H9 (cell line): ENCODE measurements around the gene DMRTB1. TPM values are rescaled to one million over a fixed set of nuclear protein-coding genes. Genes with fewer than 3 reads are reported as not detected.

Experiments used
- DNase-seq: peaks from one replicate; pipeline ENCODE4 v3.0.0-alpha.2; 2017
- H2AFZ ChIP-seq: one replicate; pipeline ENCODE4 v1.6.1; 2013; ENCODE audit warnings: mild to moderate bottlenecking, low read length, control low read depth, moderate library complexity
- H2AK5ac ChIP-seq: 2 replicates; pipeline ENCODE4 v1.6.1; 2013; ENCODE audit warnings: low read length, control low read depth, mixed read lengths; ENCODE audit not compliant: insufficient read length
- H2BK120ac ChIP-seq: one replicate; pipeline ENCODE4 v1.6.1; 2013; ENCODE audit warnings: low read depth, mild to moderate bottlenecking, low read length, control low read depth, inconsistent platforms; ENCODE audit not compliant: poor library complexity, severe bottlenecking
- H2BK12ac ChIP-seq: 2 replicates; pipeline ENCODE4 v1.6.1; 2013; ENCODE audit warnings: low read length, control low read depth, mixed read lengths, low read depth; ENCODE audit not compliant: insufficient read length
- H2BK15ac ChIP-seq: 2 replicates; pipeline ENCODE4 v1.6.1; 2013; ENCODE audit warnings: low read depth, low read length, control low read depth
- H2BK20ac ChIP-seq: one replicate; pipeline ENCODE4 v1.6.1; 2013; ENCODE audit warnings: low read depth, mild to moderate bottlenecking, low read length, control low read depth, inconsistent platforms; ENCODE audit not compliant: poor library complexity, severe bottlenecking
- H2BK5ac ChIP-seq: 2 replicates; pipeline ENCODE4 v1.6.1; 2013; ENCODE audit warnings: low read length, control low read depth, mixed read lengths; ENCODE audit not compliant: insufficient read length
- H3K14ac ChIP-seq: 2 replicates; pipeline ENCODE4 v1.6.1; 2013; ENCODE audit warnings: low read length, control low read depth; ENCODE audit not compliant: insufficient read depth
- H3K18ac ChIP-seq: 2 replicates; pipeline ENCODE4 v1.6.1; 2013; ENCODE audit warnings: low read depth, mild to moderate bottlenecking, mixed read lengths, low read length, control low read depth; ENCODE audit not compliant: insufficient read length
- H3K23ac ChIP-seq: 2 replicates; pipeline ENCODE4 v1.6.1; 2013; ENCODE audit warnings: low read length, control low read depth, mixed read lengths, low read depth; ENCODE audit not compliant: insufficient read length
- H3K23me2 ChIP-seq: 2 replicates; pipeline ENCODE4 v1.6.1; 2013; ENCODE audit warnings: low read depth, mild to moderate bottlenecking, mixed read lengths, low read length, control low read depth; ENCODE audit not compliant: insufficient read length, poor library complexity, severe bottlenecking
- H3K27ac ChIP-seq: 2 replicates; pipeline ENCODE4 v1.5.1; 2013; ENCODE audit warnings: low read length, control low read depth, mixed read lengths, low read depth; ENCODE audit not compliant: insufficient read length
- H3K27me3 ChIP-seq: 2 replicates; pipeline ENCODE4 v1.6.1; 2013; ENCODE audit warnings: low read length, control low read depth, inconsistent platforms; ENCODE audit not compliant: insufficient read depth
- H3K4ac ChIP-seq: 2 replicates; pipeline ENCODE4 v1.6.1; 2013; ENCODE audit warnings: low read depth, mild to moderate bottlenecking, control low read depth, inconsistent platforms, low read length, moderate library complexity
- H3K4me1 ChIP-seq: 2 replicates; pipeline ENCODE4 v1.6.1; 2013; ENCODE audit warnings: low read length, control low read depth, inconsistent platforms; ENCODE audit not compliant: insufficient read depth
- H3K4me2 ChIP-seq: 2 replicates; pipeline ENCODE4 v1.6.1; 2013; ENCODE audit warnings: low read length, control low read depth, mixed read lengths; ENCODE audit not compliant: insufficient read length, insufficient read depth
- H3K56ac ChIP-seq: 2 replicates; pipeline ENCODE4 v1.6.1; 2013; ENCODE audit warnings: low read depth, mild to moderate bottlenecking, mixed read lengths, low read length, control low read depth; ENCODE audit not compliant: insufficient read length
- H3K79me1 ChIP-seq: 2 replicates; pipeline ENCODE4 v1.6.1; 2013; ENCODE audit warnings: low read depth, mild to moderate bottlenecking, moderate library complexity, low read length, control low read depth, inconsistent platforms; ENCODE audit not compliant: insufficient read depth, poor library complexity, severe bottlenecking
- H3K79me2 ChIP-seq: 2 replicates; pipeline ENCODE4 v1.6.1; 2013; ENCODE audit warnings: low read length, control low read depth, inconsistent platforms; ENCODE audit not compliant: insufficient read depth
- H3K9ac ChIP-seq: 2 replicates; pipeline ENCODE4 v1.6.1; 2013; ENCODE audit warnings: low read length, control low read depth, mixed read lengths; ENCODE audit not compliant: insufficient read length; ENCODE audit errors: extremely low read depth
- H3K9me3 ChIP-seq: one replicate; pipeline ENCODE4 v1.6.1; 2013; ENCODE audit warnings: low read depth, low read length, inconsistent platforms; ENCODE audit not compliant: control insufficient read depth
- H3T11ph ChIP-seq: one replicate; pipeline ENCODE4 v1.6.1; 2013; ENCODE audit warnings: mild to moderate bottlenecking, low read length, control low read depth, inconsistent platforms
- H4K20me1 ChIP-seq: one replicate; pipeline ENCODE4 v1.6.1; 2013; ENCODE audit not compliant: control insufficient read depth, insufficient read length, insufficient read depth
- H4K5ac ChIP-seq: 2 replicates; pipeline ENCODE4 v1.6.1; 2013; ENCODE audit warnings: low read depth, mild to moderate bottlenecking, mixed read lengths, low read length, control low read depth; ENCODE audit not compliant: insufficient read length
- H4K8ac ChIP-seq: replicated peaks from 2 replicates; pipeline ENCODE4 v1.6.1; 2013; ENCODE audit warnings: low read length, control low read depth, mixed read lengths, low read depth; ENCODE audit not compliant: insufficient read length
- H4K91ac ChIP-seq: 2 replicates; pipeline ENCODE4 v1.6.1; 2013; ENCODE audit warnings: low read depth, mild to moderate bottlenecking, moderate library complexity, mixed read lengths, low read length, control low read depth; ENCODE audit not compliant: insufficient read length
- H3K27ac Mint-ChIP-seq, 3 experiments: 2 replicates in 2 of 3; 3 replicates in 1 of 3; pipeline ENCODE4 v1.8.0; 2020 to 2021; ENCODE audit warnings: mixed read lengths in 3 of 3, mild to moderate bottlenecking in 1 of 3, moderate library complexity in 1 of 3
- H3K27me3 Mint-ChIP-seq: 2 replicates; pipeline ENCODE4 v1.8.0; 2021; ENCODE audit warnings: low read depth, mild to moderate bottlenecking, moderate library complexity, mixed read lengths
- H3K36me3 Mint-ChIP-seq, 3 experiments: 2 replicates in 2 of 3; 3 replicates in 1 of 3; pipeline ENCODE4 v1.8.0; 2020 to 2021; ENCODE audit warnings: low read depth in 3 of 3, mixed read lengths in 3 of 3; ENCODE audit not compliant: insufficient read depth in 1 of 3
- H3K4me1 Mint-ChIP-seq, 2 experiments: 2 replicates each; pipeline ENCODE4 v1.8.0; 2020; ENCODE audit warnings: mixed read lengths in 2 of 2
- H3K4me3 Mint-ChIP-seq, 2 experiments: 2 replicates in 1 of 2; 3 replicates in 1 of 2; pipeline ENCODE4 v1.8.0; 2020 to 2021; ENCODE audit warnings: mild to moderate bottlenecking in 2 of 2, mixed read lengths in 2 of 2, moderate library complexity in 1 of 2
- H3K9me3 Mint-ChIP-seq, 2 experiments: 2 replicates in 1 of 2; 3 replicates in 1 of 2; pipeline ENCODE4 v1.8.0; 2020; ENCODE audit warnings: mild to moderate bottlenecking in 2 of 2, mixed read lengths in 2 of 2, moderate library complexity in 1 of 2
- CTCF ChIP-seq: fragments of 200-600 bp; sonication (generic); conservative IDR thresholded peaks from 3 replicates; pipeline ENCODE4 v1.8.0; 2021; ENCODE audit warnings: antibody characterized with exemption, mild to moderate bottlenecking
- WGBS: extraction: QIAGEN DNeasy Blood & Tissue Kit; methylation state at CpG from one replicate; pipeline ENCODE4 v1.1.7; 2013; ENCODE audit warnings: missing lambda C conversion rate, low lambda C conversion rate, mixed read lengths; ENCODE audit not compliant: insufficient read length; ENCODE audit errors: extremely low coverage; 5-methylcytosine and 5-hydroxymethylcytosine counted together
- total RNA-seq: library from RNA; stranded (reverse); gene quantifications from 2 replicates; pipeline ENCODE4 v1.2.1, GENCODE V29; 2021

Gene DMRTB1
- total RNA-seq, 1 experiment from 2014 or later = not detected

- H3K23ac ChIP-seq = no peak overlapping the region
- H3K18ac ChIP-seq = no peak overlapping the region
- no peak overlapping the region for H3K27ac Mint-ChIP-seq
- H3K27me3 ChIP-seq = no peaks in the 10 kb centered on the region
- H2BK20ac ChIP-seq = no peak overlapping the region
- no peak for DNase-seq
- H3K79me1 ChIP-seq = no peaks in the 10 kb centered on the region
- no peak overlapping the region for H2BK120ac ChIP-seq
- no peak overlapping the region for H2BK15ac ChIP-seq
- no peak for TF ChIP-seq CTCF
- H3K14ac ChIP-seq = no peak overlapping the region; the same call in 1 of the 2 replicates
- H3K23me2 ChIP-seq = no peaks in the 10 kb centered on the region
- H2BK12ac ChIP-seq = no peak overlapping the region
- H2AFZ ChIP-seq = no peak overlapping the region
- H4K8ac ChIP-seq = no peak overlapping the region
- no peak overlapping the region for H4K91ac ChIP-seq
- no peak overlapping the region for H3K4me2 ChIP-seq
- H3K9me3 ChIP-seq = no peaks in the 10 kb centered on the region
- H3K9ac ChIP-seq = no peak overlapping the region
- no peak overlapping the region for H3K4ac ChIP-seq
- H3K27ac ChIP-seq = no peak overlapping the region
- H2AK5ac ChIP-seq = no peak overlapping the region
- H2BK5ac ChIP-seq = no peak overlapping the region
- no CpG with 5 or more reads among the region's 12 CpGs for WGBS
- H3K4me3 Mint-ChIP-seq = no peak overlapping the region
- H3K79me2 ChIP-seq = no peaks in the 10 kb centered on the region
- H3K4me1 Mint-ChIP-seq = peaks cover 17 to 33% of the 10 kb centered on the region in 2 experiments
- 0 out of 5 replicates have a peak, but pooled peaks cover 0 to 7% of the 10 kb centered on the region in 2 experiments for H3K9me3 Mint-ChIP-seq
- H4K20me1 ChIP-seq = no peaks in the 10 kb centered on the region
- H3K4me1 ChIP-seq = no peaks in the 10 kb centered on the region
- H3K56ac ChIP-seq = no peak overlapping the region
- H3K27me3 Mint-ChIP-seq = peaks cover 13% of the 10 kb centered on the region
- no peak overlapping the region for H4K5ac ChIP-seq
- no peak overlapping the region for H3T11ph ChIP-seq
- peaks cover 0 to 7% (median 1%) of the 10 kb centered on the region in 3 experiments; a peak in 5 of 7 replicates for H3K36me3 Mint-ChIP-seq
Observed at GRCh38 chr1:53410100-53410541, 49.1 kb upstream of the DMRTB1 start.
